Endothelial cell of umbilical vein (primary cell): ENCODE measurements around the gene RASA2.

Experiments used
- CTCF ChIP-seq, 2 donors: IDR thresholded peaks; 1 replicate in 1 of 2; 2 replicates in 1 of 2; pipeline ENCODE4 v1.5.1; 2011; ENCODE audit warnings: low read length in 2 of 2, mild to moderate bottlenecking in 2 of 2, moderate library complexity in 2 of 2, control low read depth in 1 of 2, inconsistent platforms in 1 of 2, low read depth in 1 of 2; ENCODE audit not compliant: insufficient read depth in 1 of 2; ENCODE audit errors: extremely low read depth in 1 of 2
- MAX ChIP-seq: IDR thresholded peaks from 2 replicates; pipeline ENCODE4 v1.6.1; 2011; ENCODE audit not compliant: insufficient read depth, insufficient read length
- POLR2AphosphoS5 ChIP-seq: IDR thresholded peaks from 2 replicates; pipeline ENCODE4 v1.6.1; 2012; ENCODE audit warnings: low read depth, mild to moderate bottlenecking, control low read depth, low read length, moderate library complexity; ENCODE audit not compliant: insufficient read depth

DNA sequence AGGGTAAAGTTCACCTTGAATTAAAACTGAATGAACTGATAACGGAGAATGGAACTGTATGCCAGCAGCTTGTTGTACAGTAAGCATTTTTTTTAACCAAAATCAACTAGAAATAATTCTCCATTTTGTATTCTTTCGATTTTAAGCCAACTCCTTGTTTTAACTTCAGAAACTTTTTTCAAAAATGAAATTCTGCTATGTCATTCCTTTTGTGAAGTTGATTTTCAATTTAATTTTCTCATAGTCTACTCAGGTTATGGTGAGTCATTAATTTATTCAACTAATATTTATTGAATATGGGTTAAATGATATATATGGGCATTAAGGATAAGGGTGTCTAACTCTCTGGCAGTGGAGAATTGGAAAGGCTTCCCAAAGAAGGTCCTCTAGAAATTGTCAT lies 53.7 kb downstream of the RASA2 start:
- TF ChIP-seq POLR2AphosphoS5 (no peak), CTCF (IDR thresholded peaks at IDR 0.05; ENCODE audit: extremely low read depth in 1 of 2, insufficient read depth in 1 of 2, low read depth in 1 of 2, low read length in 2 of 2) (no peak), MAX (no peak)
